Cerebellar nuclear complex (tissue), 1 donor: ENCODE measurements around the gene NMNAT2.
"Not testable (repeated sequence)": the region's sequence is repeated elsewhere in the genome, so short reads cannot be mapped to it uniquely, and the experiment has no call there.

Experiments
- DNase-seq, 2 experiments: peaks; one replicate each; lab custom pipeline; 2025; lab: John Stamatoyannopoulos, UW

The NMNAT2 gene

GRCh38 chr1:183418696-183419095, 516 bp upstream of the NMNAT2 start:
- no peak for DNase-seq

GRCh38 chr1:183416850-183417771, 1.1 kb downstream of the NMNAT2 start:
- peak in 1 of 2 experiments; percentile 13 for DNase-seq

- DNase-seq, result no peak
These were observed 3.8 kb downstream of the NMNAT2 start for GRCh38 chr1:183414365-183414764.

- no peak for DNase-seq
These were observed 7.1 kb downstream of the NMNAT2 start for GRCh38 chr1:183411091-183411490.

GRCh38 chr1:183407961-183408360, 10.2 kb downstream of the NMNAT2 start:
- DNase-seq, result no peak

GRCh38 chr1:183407474-183407873, 10.7 kb downstream of the NMNAT2 start:
- DNase-seq, result no peak

- no peak for DNase-seq
These were observed 13.7 kb downstream of the NMNAT2 start for GRCh38 chr1:183404476-183404875.

GRCh38 chr1:183403498-183403897, 14.7 kb downstream of the NMNAT2 start:
- no peak for DNase-seq

GRCh38 chr1:183401565-183401964, 16.6 kb downstream of the NMNAT2 start:
- not testable (repeated sequence) for DNase-seq

- peak in 1 of 2 experiments; percentile 24 for DNase-seq
These were observed 23.7 kb downstream of the NMNAT2 start for GRCh38 chr1:183394435-183394834.

GRCh38 chr1:183391863-183392262, 26.3 kb downstream of the NMNAT2 start:
- no peak for DNase-seq

- no peak for DNase-seq
These were observed 27.6 kb downstream of the NMNAT2 start for GRCh38 chr1:183390561-183390960.

GRCh38 chr1:183388735-183389134, 29.4 kb downstream of the NMNAT2 start:
- no peak for DNase-seq

- DNase-seq, result no peak
These were observed 32.6 kb downstream of the NMNAT2 start for GRCh38 chr1:183385340-183386144.

- no peak for DNase-seq
These were observed 38.2 kb downstream of the NMNAT2 start for GRCh38 chr1:183379951-183380350.

- DNase-seq, result no peak
These were observed 42.8 kb downstream of the NMNAT2 start for GRCh38 chr1:183375381-183375780.

- no peak for DNase-seq
These were observed 43.4 kb downstream of the NMNAT2 start for GRCh38 chr1:183374825-183375224.

GRCh38 chr1:183372586-183373230, 45.5 kb downstream of the NMNAT2 start:
- no peak for DNase-seq

GRCh38 chr1:183370399-183371058, 47.7 kb downstream of the NMNAT2 start:
- no peak for DNase-seq

- DNase-seq, result no peak
These were observed 49.7 kb downstream of the NMNAT2 start for GRCh38 chr1:183368213-183369108.

- no peak for DNase-seq
These were observed 52.1 kb downstream of the NMNAT2 start for GRCh38 chr1:183366116-183366515.
